H1 (cell line): Measurements from ENCODE around the gene BNC2. TPM values are rescaled to one million over a fixed set of nuclear protein-coding genes. Genes with fewer than 3 reads are reported as not detected.

ENCODE experiments used
- CTCF ChIA-PET: fragments of 300-600 bp; sonication (Branson Sonifier 250); formaldehyde crosslinking; loops from one replicate; lab custom pipeline; 2021; ENCODE audit not compliant: partially characterized antibody; lab: Charles Lee
- POLR2A ChIA-PET: fragments of 300-600 bp; sonication (Branson Sonifier 250); formaldehyde crosslinking; loops from one replicate; lab custom pipeline; 2021; ENCODE audit warnings: inconsistent platforms; ENCODE audit not compliant: partially characterized antibody; lab: Charles Lee
- DNase-seq, 2 experiments: peaks; one replicate each; pipeline versions ENCODE4 v3.0.0 to v3.0.0-alpha.2; 2010 to 2022; ENCODE audit warnings: low spot score in 2 of 2, low read depth in 1 of 2, mixed read lengths in 1 of 2
- FAIRE-seq: peaks from 2 replicates; lab custom pipeline; 2011; peaks lifted over from hg19 to GRCh38; lab: Jason Lieb, UNC
- H2AFZ ChIP-seq: 2 replicates; pipeline ENCODE4 v1.8.1; 2012; ENCODE audit warnings: low read length, inconsistent platforms
- H2AK5ac ChIP-seq: 2 replicates; pipeline ENCODE4 v1.6.1; 2013; ENCODE audit warnings: low read depth, low read length
- H2BK120ac ChIP-seq: replicated peaks from 2 replicates; pipeline ENCODE3; 2013; ENCODE audit warnings: low read depth, low read length, inconsistent platforms
- H2BK12ac ChIP-seq: 2 replicates; pipeline ENCODE4 v1.6.1; 2013; ENCODE audit warnings: low read depth, low read length
- H2BK15ac ChIP-seq: 2 replicates; pipeline ENCODE4 v1.6.1; 2013; ENCODE audit warnings: low read length
- H2BK20ac ChIP-seq: 2 replicates; pipeline ENCODE4 v1.6.1; 2013; ENCODE audit warnings: low read length
- H2BK5ac ChIP-seq: 2 replicates; pipeline ENCODE4 v1.6.1; 2013; ENCODE audit warnings: low read depth, low read length
- H3K14ac ChIP-seq: 2 replicates; pipeline ENCODE4 v1.6.1; 2013; ENCODE audit warnings: inconsistent platforms; ENCODE audit not compliant: insufficient read length
- H3K18ac ChIP-seq: 2 replicates; pipeline ENCODE4 v1.6.1; 2013; ENCODE audit warnings: low read length; ENCODE audit errors: extremely low read depth
- H3K23ac ChIP-seq: 2 replicates; pipeline ENCODE4 v1.6.1; 2013; ENCODE audit warnings: inconsistent platforms; ENCODE audit not compliant: insufficient read length
- H3K23me2 ChIP-seq: 2 replicates; pipeline ENCODE4 v1.6.1; 2013; ENCODE audit warnings: low read depth, low read length
- H3K27ac ChIP-seq: 2 replicates; pipeline ENCODE4 v1.6.1; 2011; ENCODE audit warnings: low read depth, low read length, inconsistent platforms
- H3K27me3 ChIP-seq, 4 experiments: replicated peaks in 1 of 4; 1 replicate in 1 of 4; 2 replicates in 3 of 4; pipeline versions ENCODE4 v1.6.1 to v1.8.1; 2011 to 2013; ENCODE audit warnings: low read length in 3 of 4, mild to moderate bottlenecking in 3 of 4, inconsistent platforms in 2 of 4, mixed read lengths in 2 of 4, moderate library complexity in 1 of 4; ENCODE audit not compliant: control insufficient read depth in 3 of 4, insufficient read depth in 3 of 4; ENCODE audit errors: extremely low read depth in 1 of 4
- H3K36me3 ChIP-seq, 4 experiments: 2 replicates each; pipeline versions ENCODE4 v1.6.1 to v1.8.1; 2011 to 2013; ENCODE audit warnings: mild to moderate bottlenecking in 4 of 4, low read length in 3 of 4, moderate library complexity in 2 of 4, control low read depth in 1 of 4, inconsistent platforms in 1 of 4; ENCODE audit not compliant: insufficient read depth in 4 of 4, control insufficient read depth in 2 of 4
- H3K4ac ChIP-seq: replicated peaks from 2 replicates; pipeline ENCODE3; 2013; ENCODE audit warnings: low read length, low read depth, mixed read lengths, inconsistent platforms; ENCODE audit not compliant: insufficient read length
- H3K4me1 ChIP-seq, 4 experiments: replicated peaks in 1 of 4; 1 replicate in 1 of 4; 2 replicates in 3 of 4; pipeline versions ENCODE4 v1.6.1 to v1.8.1; 2011 to 2013; ENCODE audit warnings: low read length in 3 of 4, inconsistent platforms in 2 of 4, mixed read lengths in 1 of 4; ENCODE audit not compliant: insufficient read depth in 4 of 4, control insufficient read depth in 3 of 4
- H3K4me2 ChIP-seq, 2 experiments: 2 replicates each; pipeline versions ENCODE4 v1.6.1 to v1.8.1; 2011 to 2013; ENCODE audit warnings: low read depth in 2 of 2, low read length in 2 of 2, control low read depth in 1 of 2, inconsistent platforms in 1 of 2, mild to moderate bottlenecking in 1 of 2; ENCODE audit not compliant: insufficient read depth in 1 of 2
- H3K4me3 ChIP-seq, 4 experiments: fragments of 200-600, 300-600 bp in 1 of 4; sonication (generic), shearing (Covaris generic), sonication (Bioruptor Twin) in 1 of 4; 2 replicates each; pipeline versions ENCODE4 v1.5.1 to v1.8.1; 2011 to 2016; ENCODE audit warnings: low read length in 4 of 4, low read depth in 3 of 4, control low read depth in 2 of 4, inconsistent platforms in 2 of 4, mild to moderate bottlenecking in 2 of 4, mixed read lengths in 1 of 4, moderate library complexity in 1 of 4; ENCODE audit not compliant: insufficient read depth in 2 of 4; ENCODE audit errors: extremely low read depth in 1 of 4
- H3K56ac ChIP-seq: replicated peaks from 2 replicates; pipeline ENCODE3; 2013; ENCODE audit warnings: low read depth, mild to moderate bottlenecking, mixed read lengths, low read length, inconsistent platforms; ENCODE audit not compliant: insufficient read length
- H3K79me1 ChIP-seq: 2 replicates; pipeline ENCODE4 v1.6.1; 2013; ENCODE audit warnings: low read depth, low read length, control low read depth
- H3K79me2 ChIP-seq, 2 experiments: 2 replicates each; pipeline versions ENCODE4 v1.6.1 to v1.8.1; 2012 to 2013; ENCODE audit warnings: low read length in 2 of 2, mild to moderate bottlenecking in 2 of 2, inconsistent platforms in 1 of 2; ENCODE audit not compliant: insufficient read depth in 2 of 2, control insufficient read depth in 1 of 2
- H3K9ac ChIP-seq, 4 experiments: replicated peaks in 1 of 4; 1 replicate in 1 of 4; 2 replicates in 3 of 4; pipeline versions ENCODE4 v1.6.1 to v1.8.1; 2011 to 2013; ENCODE audit warnings: low read depth in 3 of 4, low read length in 3 of 4, control low read depth in 2 of 4, mild to moderate bottlenecking in 2 of 4, moderate library complexity in 2 of 4, inconsistent platforms in 1 of 4; ENCODE audit errors: extremely low read depth in 1 of 4
- H3K9me3 ChIP-seq, 2 experiments: 2 replicates each; pipeline versions ENCODE4 v1.6.1 to v1.8.1; 2012 to 2013; ENCODE audit warnings: mild to moderate bottlenecking in 2 of 2, moderate library complexity in 2 of 2, control low read depth in 1 of 2, inconsistent platforms in 1 of 2, low read depth in 1 of 2, low read length in 1 of 2, mixed read lengths in 1 of 2; ENCODE audit not compliant: insufficient read depth in 2 of 2
- H4K20me1 ChIP-seq, 2 experiments: replicated peaks in 1 of 2; 2 replicates each; pipeline versions ENCODE3 to v1.8.1; 2011 to 2013; ENCODE audit warnings: inconsistent platforms in 2 of 2, low read length in 2 of 2, mild to moderate bottlenecking in 1 of 2; ENCODE audit not compliant: insufficient read depth in 2 of 2, control insufficient read depth in 1 of 2
- H4K5ac ChIP-seq: 2 replicates; pipeline ENCODE4 v1.6.1; 2013; ENCODE audit warnings: low read length, low read depth, mixed read lengths, inconsistent platforms; ENCODE audit not compliant: insufficient read length
- H4K8ac ChIP-seq: 2 replicates; pipeline ENCODE4 v1.8.0; 2013; ENCODE audit warnings: mild to moderate bottlenecking, moderate library complexity, low read length, inconsistent platforms; ENCODE audit not compliant: insufficient read depth; ENCODE audit errors: extremely low read depth
- H4K91ac ChIP-seq: replicated peaks from 2 replicates; pipeline ENCODE3; 2013; ENCODE audit warnings: low read length, mixed read lengths, inconsistent platforms; ENCODE audit not compliant: insufficient read length
- CBX5 ChIP-seq: fragments of 300-800, 300-1000 bp; sonication (generic); IDR thresholded peaks from 2 replicates; pipeline ENCODE4 v1.7.1; 2016; ENCODE audit warnings: antibody characterized with exemption, low read length, low read depth
- CBX8 ChIP-seq: fragments of 300-800, 300-1000 bp; sonication (generic); IDR thresholded peaks from 2 replicates; pipeline ENCODE4 v1.7.1; 2016; ENCODE audit warnings: low read depth, low read length, borderline replicate concordance
- CHD1 ChIP-seq: IDR thresholded peaks from 2 replicates; pipeline ENCODE4 v1.6.1; 2012; ENCODE audit warnings: low read depth, low read length, improper control_type of control experiment
- CHD2 ChIP-seq: IDR thresholded peaks from 2 replicates; pipeline ENCODE4 v1.6.1; 2012; ENCODE audit warnings: low read length, improper control_type of control experiment
- CTBP2 ChIP-seq: IDR thresholded peaks from 2 replicates; pipeline ENCODE4 v1.7.0; 2011; ENCODE audit warnings: borderline replicate concordance, mild to moderate bottlenecking, moderate library complexity, mixed read lengths, low read length; ENCODE audit not compliant: insufficient read depth, insufficient read length
- EP300 ChIP-seq, 2 experiments: IDR thresholded peaks; 1 replicate in 1 of 2; 2 replicates in 1 of 2; pipeline ENCODE4 v1.6.1; 2011 to 2012; ENCODE audit warnings: low read depth in 2 of 2, low read length in 2 of 2, mild to moderate bottlenecking in 2 of 2, borderline replicate concordance in 1 of 2, inconsistent platforms in 1 of 2, moderate library complexity in 1 of 2
- KDM4A ChIP-seq: IDR thresholded peaks from one replicate; pipeline ENCODE4 v1.7.1; 2012; ENCODE audit warnings: low read depth, mild to moderate bottlenecking, moderate library complexity, low read length, inconsistent platforms; ENCODE audit not compliant: severe bottlenecking
- MAFK ChIP-seq: IDR thresholded peaks from 2 replicates; pipeline ENCODE4 v1.6.1; 2012; ENCODE audit warnings: low read depth, mild to moderate bottlenecking, improper control_type of control experiment, low read length
- RBBP5 ChIP-seq: IDR thresholded peaks from 2 replicates; pipeline ENCODE4 v1.7.1; 2012; ENCODE audit warnings: low read depth, mild to moderate bottlenecking, inconsistent platforms, low read length, moderate library complexity, borderline replicate concordance
- SAP30 ChIP-seq: fragments of 300-600 bp; sonication (generic); IDR thresholded peaks from 2 replicates; pipeline ENCODE4 v1.7.1; 2012; ENCODE audit warnings: low read length, moderate library complexity, mild to moderate bottlenecking, inconsistent platforms; ENCODE audit not compliant: insufficient read depth, insufficient replicate concordance
- TCF12 ChIP-seq: IDR thresholded peaks from 2 replicates; pipeline ENCODE4 v1.6.1; 2011; ENCODE audit warnings: low read depth, mild to moderate bottlenecking, low read length
- WGBS, 2 experiments: shearing (Covaris generic) in 1 of 2; methylation state at CpG; one replicate each; pipeline versions ENCODE4 v1.1.6 to v1.1.7; 2013 to 2015; ENCODE audit warnings: low lambda C conversion rate in 2 of 2, mixed read lengths in 2 of 2, inconsistent platforms in 1 of 2, low coverage in 1 of 2, missing lambda C conversion rate in 1 of 2; ENCODE audit not compliant: insufficient replicate concordance in 2 of 2, insufficient coverage in 1 of 2, insufficient read length in 1 of 2; ENCODE audit errors: extremely low coverage in 1 of 2, missing lambda C conversion rate in 1 of 2; 5-methylcytosine and 5-hydroxymethylcytosine counted together
- polyA plus RNA-seq, 7 experiments: library from polyadenylated mRNA; depleted of rRNA in 3 of 7; stranded (reverse) in 5 of 7; unstranded in 2 of 7; fragments of >200 nt in 5 of 7; fragments of 200-250 nt in 2 of 7; gene quantifications; 1 replicate in 5 of 7; 2 replicates in 1 of 7; 4 replicates in 1 of 7; pipeline versions ENCODE4 v1.2.1 to v1.2.3, GENCODE V29; 2011 to 2013; ENCODE audit warnings: missing spikeins in 2 of 7, mixed read lengths in 2 of 7
- total RNA-seq: library from RNA; stranded (reverse); fragmentation: NEBNext Ultra II Directional; extraction: Animal tissue kit (Norgen Biotek cat#: 25700); gene quantifications from 2 replicates; pipeline ENCODE4 v1.2.1, GENCODE V29; 2021

BNC2 gene
- total and polyA plus RNA-seq, 2 of the 8 experiments (the other 6 are each of a cell fraction or from before 2014, with no cell fraction given), result 16.0 to 26.8 TPM

- Histone ChIP-seq H3K4me3 (no peak overlapping the region), H3K56ac (no peak overlapping the region), H3K14ac (no peak overlapping the region), H2BK15ac (no peak overlapping the region), H3K27me3 (no peaks in the 10 kb centered on the region), H4K20me1 (no peaks in the 10 kb centered on the region), H2BK120ac (no peak overlapping the region), H3K23me2 (no peaks in the 10 kb centered on the region; the same call in 1 of the 2 replicates), H2AK5ac (no peak overlapping the region), H4K91ac (no peak overlapping the region), H3K79me2 (peaks cover 0 to 9% of the 10 kb centered on the region in 2 experiments; a peak in 1 of 4 replicates), H2AFZ (no peak overlapping the region), H3K23ac (no peak overlapping the region), H3K4me1 (peaks cover 0 to 9% (median 7%) of the 10 kb centered on the region in 4 experiments; a peak in 4 of 7 replicates)
- 59% methylated on average over 4 of the region's 4 CpGs; no CpG with 5 or more reads in 1 of the 2 experiments for WGBS, 2 experiments
- no peak for DNase-seq
- ChIA-PET POLR2A (no interaction called here), CTCF (no interaction called here)
- TF ChIP-seq CBX5, result no peak
- TF ChIP-seq TCF12, result no peak
- no peak for TF ChIP-seq RBBP5
- no peak for TF ChIP-seq CTBP2
- TF ChIP-seq EP300 (IDR thresholded peaks at IDR 0.05; ENCODE audit: borderline replicate concordance in 1 of 2, low read depth in 2 of 2, low read length in 2 of 2), result no peak
- TF ChIP-seq CHD1, result no peak
- TF ChIP-seq KDM4A, result no peak
- TF ChIP-seq MAFK, result no peak
- TF ChIP-seq CHD2, result no peak
- no peak for TF ChIP-seq SAP30
- no peak for TF ChIP-seq CBX8
- TF ChIP-seq, all 59 proteins: peak for 0
- Histone ChIP-seq H3K18ac (no peak overlapping the region), H2BK20ac (no peak overlapping the region), H2BK5ac (no peak overlapping the region), H3K36me3 (no peaks in the 10 kb centered on the region), H3K4me2 (no peak overlapping the region), H3K4ac (no peak overlapping the region), H3K9me3 (no peaks in the 10 kb centered on the region), H4K8ac (no peak overlapping the region), H4K5ac (no peak overlapping the region), H3K27ac (no peak overlapping the region), H2BK12ac (no peak overlapping the region), H3K79me1 (no peaks in the 10 kb centered on the region; the same call in 1 of the 2 replicates), H3K9ac (no peak overlapping the region)
- no peak for FAIRE-seq
Observed at GRCh38 chr9:16611001-16611400, 259.5 kb downstream of the BNC2 start.
